GM12878 (cell line): ENCODE measurements around the gene SLC5A10. TPM values are rescaled to one million over a fixed set of nuclear protein-coding genes. Genes with fewer than 3 reads are reported as not detected.

Experiments
- ATAC-seq: fragments of 200-7000 bp; cut with Tn5 transposase; 3 replicates; pipeline ENCODE4 v1.9.1; 2020; ENCODE audit warnings: mild to moderate bottlenecking, moderate library complexity
- BruUV-seq: library from RNA; stranded (reverse); fragments of 400-500 nt; replicated peaks from 2 replicates; lab custom pipeline; 2021; lab: Mats Ljungman, UMichigan
- CTCF ChIA-PET: fragments of 300-600 bp; sonication (Branson Sonifier 250); formaldehyde crosslinking; extraction: SDS; loops from one replicate; lab custom pipeline; 2021; ENCODE audit warnings: inconsistent platforms; lab: Yijun Ruan, JAX
- POLR2A ChIA-PET: fragments of 350-600 bp; formaldehyde crosslinking; extraction: SDS; loops from one replicate; lab custom pipeline; 2021; ENCODE audit warnings: inconsistent platforms; lab: Charles Lee
- RAD21 ChIA-PET: fragments of 300-600 bp; sonication (Branson Sonifier 250); formaldehyde crosslinking; loops from one replicate; lab custom pipeline; 2023; ENCODE audit warnings: antibody characterized with exemption; ENCODE audit not compliant: unreplicated experiment; lab: Charles Lee
- SMC1A ChIA-PET: fragments of 300-600 bp; sonication (Branson Sonifier 250); formaldehyde crosslinking; loops from one replicate; lab custom pipeline; 2023; ENCODE audit not compliant: unreplicated experiment, uncharacterized antibody; lab: Charles Lee
- DNase-seq: peaks from one replicate; pipeline ENCODE4 v3.0.0-alpha.2; 2011; ENCODE audit warnings: low read depth, low spot score
- FAIRE-seq: peaks from 3 replicates; lab custom pipeline; 2011; peaks lifted over from hg19 to GRCh38; lab: Jason Lieb, UNC
- H2AFZ ChIP-seq: 2 replicates; pipeline ENCODE4 v1.6.0; 2011; ENCODE audit warnings: low read depth, low read length, control low read depth; ENCODE audit not compliant: control insufficient read depth
- H3K27ac ChIP-seq: 2 replicates; pipeline ENCODE4 v1.5.1; 2011; ENCODE audit warnings: control low read depth; ENCODE audit not compliant: control insufficient read depth, insufficient read depth
- H3K27me3 ChIP-seq, 2 experiments: replicated peaks in 1 of 2; 2 replicates each; pipeline versions ENCODE4 v1.6.0 to v1.6.1; 2011; ENCODE audit warnings: low read length in 1 of 2; ENCODE audit not compliant: control insufficient read depth in 2 of 2, insufficient read depth in 2 of 2
- H3K36me3 ChIP-seq, 2 experiments: 2 replicates each; pipeline ENCODE4 v1.5.1; 2011; ENCODE audit warnings: low read length in 1 of 2; ENCODE audit not compliant: control insufficient read depth in 2 of 2, insufficient read depth in 2 of 2
- H3K4me1 ChIP-seq: 2 replicates; pipeline ENCODE4 v1.6.1; 2011; ENCODE audit warnings: mild to moderate bottlenecking, low read length, moderate library complexity, mixed read lengths; ENCODE audit not compliant: control insufficient read depth, insufficient read depth
- H3K4me2 ChIP-seq: 2 replicates; pipeline ENCODE4 v1.6.0; 2011; ENCODE audit warnings: control low read depth; ENCODE audit not compliant: control insufficient read depth, insufficient read depth
- H3K4me3 ChIP-seq: fragments of 200-600 bp; sonication (generic); 2 replicates; pipeline ENCODE4 v1.5.1; 2016
- H3K79me2 ChIP-seq: 2 replicates; pipeline ENCODE4 v1.6.0; 2011; ENCODE audit warnings: low read length; ENCODE audit not compliant: control insufficient read depth, insufficient read depth
- H3K9ac ChIP-seq: 2 replicates; pipeline ENCODE4 v1.8.0; 2011; ENCODE audit warnings: low read length, control low read depth, mixed read lengths; ENCODE audit not compliant: control insufficient read depth, insufficient read depth
- H3K9me3 ChIP-seq: replicated peaks from 3 replicates; pipeline ENCODE4 v1.5.1; 2011; ENCODE audit warnings: mild to moderate bottlenecking, low read length; ENCODE audit not compliant: control insufficient read depth, insufficient read depth
- H4K20me1 ChIP-seq: 2 replicates; pipeline ENCODE4 v1.6.0; 2011; ENCODE audit not compliant: control insufficient read depth, insufficient read depth
- DPF2 ChIP-seq: fragments of 450-650 bp; IDR thresholded peaks from 2 replicates; pipeline ENCODE4 v1.6.1; 2017; ENCODE audit warnings: mild to moderate bottlenecking
- TAF1 ChIP-seq: IDR thresholded peaks from 2 replicates; pipeline ENCODE4 v1.6.1; 2011; ENCODE audit warnings: mild to moderate bottlenecking, low read depth, low read length, borderline replicate concordance
- TARDBP ChIP-seq: IDR thresholded peaks from 2 replicates; pipeline ENCODE4 v1.6.1; 2016; ENCODE audit warnings: borderline replicate concordance
- WGBS: methylation state at CpG from one replicate; pipeline ENCODE4 v1.1.6; 2016; ENCODE audit warnings: low lambda C conversion rate; ENCODE audit not compliant: insufficient replicate concordance, insufficient coverage; ENCODE audit errors: missing lambda C conversion rate; 5-methylcytosine and 5-hydroxymethylcytosine counted together
- in situ Hi-C: fragments of 300-500 bp; cut with MboI; formaldehyde crosslinking; loops from 9 replicates; pipeline ENCODE4 v1.14.3; 2018; ENCODE audit warnings: mixed read lengths
- intact Hi-C: fragments of 100-400 bp; cut with micrococcal nuclease; formaldehyde crosslinking; loops from one replicate; pipeline ENCODE4 v1.14.2; 2022; ENCODE audit not compliant: unreplicated experiment
- polyA plus RNA-seq, 11 experiments: library from polyadenylated mRNA; depleted of rRNA in 4 of 11; unstranded in 6 of 11; stranded (reverse) in 5 of 11; fragments of >200 nt; fragmentation: Nextera tagmentation in 4 of 11; fragmentation: Illumina TruSeq in 1 of 11; extraction: Ambion mirVana in 4 of 11; extraction: Trizol in 1 of 11; gene quantifications; 1 replicate in 1 of 11; 2 replicates in 10 of 11; pipeline versions ENCODE4 v1.2.1 to v1.2.3, GENCODE V29; 2011 to 2016; ENCODE audit warnings: inconsistent platforms in 2 of 11, missing spikeins in 2 of 11, low read depth in 1 of 11
- total RNA-seq, 4 experiments: library from RNA; depleted of rRNA in 3 of 4; stranded (reverse); fragments of >200 nt in 3 of 4; fragmentation: Illumina TruSeq in 1 of 4; extraction: Trizol in 1 of 4; gene quantifications; 2 replicates each; pipeline versions ENCODE4 v1.2.1 to v1.2.3, GENCODE V29; 2013 to 2021
- TF ChIP-seq, protein P1 (sequence below): fragments of 450-650 bp; IDR thresholded peaks from 2 replicates; pipeline ENCODE4 v1.6.1; 2018; ENCODE audit warnings: borderline replicate concordance, mild to moderate bottlenecking; ENCODE audit not compliant: partially characterized antibody
- TF ChIP-seq, protein P2 (sequence below): IDR thresholded peaks from 2 replicates; pipeline ENCODE4 v1.6.1; 2011; ENCODE audit warnings: borderline replicate concordance, low read depth, mild to moderate bottlenecking, moderate library complexity, low read length; ENCODE audit not compliant: insufficient read depth, poor library complexity, severe bottlenecking

SLC5A10 gene
- total and polyA plus RNA-seq, 10 of the 15 experiments (the other 5 are each of a cell fraction or from before 2014, with no cell fraction given) = under 0.01 to 0.18 (median 0.07) TPM; not detected in 4

DNA sequence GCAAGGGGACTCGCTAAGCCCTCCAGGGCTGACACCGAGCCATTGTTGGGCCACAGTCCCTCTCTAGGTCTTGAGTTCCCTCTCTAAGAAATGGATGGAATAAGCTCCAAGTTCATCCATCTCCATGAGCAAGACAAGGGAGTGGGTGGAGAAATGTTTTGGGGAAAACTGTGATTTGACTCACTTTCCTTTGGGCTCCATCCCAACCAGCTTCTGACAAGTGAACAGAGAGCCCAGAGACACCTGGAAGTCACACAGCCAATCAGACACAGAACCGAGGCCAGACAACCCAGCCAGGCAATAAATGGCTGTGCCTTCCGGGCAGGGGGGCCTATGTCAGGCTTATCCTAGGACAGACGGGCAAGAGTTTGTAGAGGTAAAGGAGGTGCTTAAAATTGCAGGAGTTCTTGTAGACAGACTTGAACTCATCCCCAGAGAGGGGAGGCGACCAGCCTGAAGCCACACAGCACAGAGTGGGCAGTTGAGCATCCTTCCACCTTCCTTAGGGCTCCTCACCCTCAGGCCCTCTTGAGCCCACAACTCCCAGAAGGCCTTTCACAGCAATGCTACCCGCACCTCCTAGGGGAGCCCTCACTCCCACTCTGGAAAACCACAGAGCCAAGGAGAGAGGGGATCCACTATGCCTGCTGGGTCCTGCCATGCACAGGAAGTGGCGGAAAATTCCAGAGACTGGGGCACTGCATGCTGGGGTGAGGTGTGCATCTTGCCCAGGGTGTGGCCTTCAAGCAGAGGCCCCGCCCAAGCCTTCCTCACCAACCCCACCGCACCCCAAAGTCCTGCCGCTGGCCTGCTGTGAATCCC is 62.1 kb downstream of the SLC5A10 start:
- H3K4me2 ChIP-seq = no peak overlapping the region

More for the DNA sequence above, 62.1 kb downstream of the SLC5A10 start:
- no peak for TF ChIP-seq DPF2
- no peak for TF ChIP-seq TAF1
- TF ChIP-seq, protein P1, sequence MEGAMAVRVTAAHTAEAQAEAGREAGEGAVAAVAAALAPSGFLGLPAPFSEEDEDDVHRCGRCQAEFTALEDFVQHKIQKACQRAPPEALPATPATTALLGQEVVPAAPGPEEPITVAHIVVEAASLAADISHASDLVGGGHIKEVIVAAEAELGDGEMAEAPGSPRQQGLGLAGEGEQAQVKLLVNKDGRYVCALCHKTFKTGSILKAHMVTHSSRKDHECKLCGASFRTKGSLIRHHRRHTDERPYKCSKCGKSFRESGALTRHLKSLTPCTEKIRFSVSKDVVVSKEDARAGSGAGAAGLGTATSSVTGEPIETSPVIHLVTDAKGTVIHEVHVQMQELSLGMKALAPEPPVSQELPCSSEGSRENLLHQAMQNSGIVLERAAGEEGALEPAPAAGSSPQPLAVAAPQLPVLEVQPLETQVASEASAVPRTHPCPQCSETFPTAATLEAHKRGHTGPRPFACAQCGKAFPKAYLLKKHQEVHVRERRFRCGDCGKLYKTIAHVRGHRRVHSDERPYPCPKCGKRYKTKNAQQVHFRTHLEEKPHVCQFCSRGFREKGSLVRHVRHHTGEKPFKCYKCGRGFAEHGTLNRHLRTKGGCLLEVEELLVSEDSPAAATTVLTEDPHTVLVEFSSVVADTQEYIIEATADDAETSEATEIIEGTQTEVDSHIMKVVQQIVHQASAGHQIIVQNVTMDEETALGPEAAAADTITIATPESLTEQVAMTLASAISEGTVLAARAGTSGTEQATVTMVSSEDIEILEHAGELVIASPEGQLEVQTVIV = no peak
- no peak for TF ChIP-seq TARDBP
- TF ChIP-seq, protein P2, sequence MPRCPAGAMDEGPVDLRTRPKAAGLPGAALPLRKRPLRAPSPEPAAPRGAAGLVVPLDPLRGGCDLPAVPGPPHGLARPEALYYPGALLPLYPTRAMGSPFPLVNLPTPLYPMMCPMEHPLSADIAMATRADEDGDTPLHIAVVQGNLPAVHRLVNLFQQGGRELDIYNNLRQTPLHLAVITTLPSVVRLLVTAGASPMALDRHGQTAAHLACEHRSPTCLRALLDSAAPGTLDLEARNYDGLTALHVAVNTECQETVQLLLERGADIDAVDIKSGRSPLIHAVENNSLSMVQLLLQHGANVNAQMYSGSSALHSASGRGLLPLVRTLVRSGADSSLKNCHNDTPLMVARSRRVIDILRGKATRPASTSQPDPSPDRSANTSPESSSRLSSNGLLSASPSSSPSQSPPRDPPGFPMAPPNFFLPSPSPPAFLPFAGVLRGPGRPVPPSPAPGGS = no peak
- Histone ChIP-seq H3K9me3 (no peaks in the 10 kb centered on the region), H3K79me2 (no peaks in the 10 kb centered on the region), H3K9ac (no peak overlapping the region), H3K36me3 (no peaks in the 10 kb centered on the region), H3K4me1 (no peaks in the 10 kb centered on the region), H2AFZ (no peak overlapping the region), H3K4me3 (no peak overlapping the region), H3K27ac (no peak overlapping the region), H4K20me1 (no peaks in the 10 kb centered on the region), H3K27me3 (no peaks in the 10 kb centered on the region)
- BruUV-seq = no TSS peak
- 47% methylated on average over 10 of the region's 11 CpGs for WGBS
- DNase-seq = no peak
- intact Hi-C loops (no loop called here), in situ Hi-C loops (no loop called here)
- ChIA-PET RAD21 (no interaction called here), SMC1A (interaction anchor here (1.0 kb wide), 1 partner anchor 53 kb away, joined by 4 read pairs; no protein-coding TSS in a partner anchor), CTCF (no interaction called here), POLR2A (no interaction called here)
- no peak for FAIRE-seq
- no peak for ATAC-seq
